ENCODE measurements around the gene RSPO1.
"Not testable (repeated sequence)": the region's sequence is repeated elsewhere in the genome, so short reads cannot be mapped to it uniquely, and the experiment has no call there.

Gene RSPO1, protein sequence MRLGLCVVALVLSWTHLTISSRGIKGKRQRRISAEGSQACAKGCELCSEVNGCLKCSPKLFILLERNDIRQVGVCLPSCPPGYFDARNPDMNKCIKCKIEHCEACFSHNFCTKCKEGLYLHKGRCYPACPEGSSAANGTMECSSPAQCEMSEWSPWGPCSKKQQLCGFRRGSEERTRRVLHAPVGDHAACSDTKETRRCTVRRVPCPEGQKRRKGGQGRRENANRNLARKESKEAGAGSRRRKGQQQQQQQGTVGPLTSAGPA

DNA sequence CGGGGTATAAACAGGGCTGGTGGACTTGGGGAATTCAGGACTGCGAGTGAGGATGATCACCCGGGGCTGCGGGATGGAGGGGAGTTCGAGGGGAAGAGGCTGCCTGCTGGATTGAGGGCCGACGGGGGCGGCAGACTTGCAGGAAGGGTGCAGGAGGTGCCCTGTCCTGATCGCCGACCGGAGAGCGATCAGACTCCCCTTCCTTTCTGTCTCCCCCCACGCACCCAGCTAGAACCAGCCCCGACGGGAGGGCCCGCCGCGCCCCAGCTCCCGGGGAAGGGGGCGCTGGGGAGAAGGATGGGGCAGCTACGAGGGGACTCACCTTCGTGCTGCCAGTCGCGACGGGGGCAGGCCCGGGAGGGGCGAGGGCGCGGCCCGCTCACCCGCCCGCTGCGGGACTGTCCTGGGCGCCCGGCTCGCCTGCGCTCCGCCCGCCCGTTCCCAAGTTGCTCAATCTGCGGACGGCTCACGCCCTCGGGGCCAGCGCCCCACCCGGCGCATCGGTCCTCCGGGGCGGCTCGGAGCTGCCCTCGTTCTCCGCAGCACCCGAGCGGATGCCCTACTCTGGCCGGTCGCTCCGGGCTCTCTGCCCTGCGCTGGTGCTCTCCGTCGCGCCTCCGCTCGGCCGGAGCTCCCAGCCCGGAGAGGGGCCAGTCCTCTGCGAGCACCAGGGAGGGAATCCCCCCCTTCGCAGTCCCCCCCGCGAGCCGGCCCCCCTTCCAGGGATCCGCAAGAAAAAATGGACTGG lies at the start of gene RSPO1:
Gene RSPO1 (minus strand): TSS at position 649 of the 748 bp plus-strand sequence. CDS start 5,231 bp downstream, outside the sequence.
- peak; percentile 68 for DNase-seq (ENCODE audit: low spot score)

DNA sequence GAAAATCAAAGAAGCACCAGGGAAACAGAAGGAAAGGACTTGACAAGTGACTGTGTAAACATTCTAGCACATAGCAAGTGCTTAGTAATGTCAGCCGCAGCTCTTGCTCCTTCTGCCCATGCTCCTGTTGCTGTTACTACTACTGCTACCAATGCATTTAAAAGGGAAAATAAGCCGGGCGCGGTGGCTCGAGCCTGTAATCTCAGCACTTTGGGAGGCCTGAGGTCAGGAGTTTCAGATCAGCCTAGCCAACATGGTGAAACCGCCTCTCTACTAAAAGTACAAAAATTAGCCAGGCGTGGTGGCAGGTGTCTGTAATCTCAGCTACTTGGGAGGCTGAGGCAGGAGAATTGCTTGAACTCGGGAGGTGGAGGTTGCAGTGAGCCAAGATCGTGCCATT lies 49.5 kb upstream of the RSPO1 start:
- DNase-seq (ENCODE audit: low spot score) = not testable (repeated sequence)

DNA sequence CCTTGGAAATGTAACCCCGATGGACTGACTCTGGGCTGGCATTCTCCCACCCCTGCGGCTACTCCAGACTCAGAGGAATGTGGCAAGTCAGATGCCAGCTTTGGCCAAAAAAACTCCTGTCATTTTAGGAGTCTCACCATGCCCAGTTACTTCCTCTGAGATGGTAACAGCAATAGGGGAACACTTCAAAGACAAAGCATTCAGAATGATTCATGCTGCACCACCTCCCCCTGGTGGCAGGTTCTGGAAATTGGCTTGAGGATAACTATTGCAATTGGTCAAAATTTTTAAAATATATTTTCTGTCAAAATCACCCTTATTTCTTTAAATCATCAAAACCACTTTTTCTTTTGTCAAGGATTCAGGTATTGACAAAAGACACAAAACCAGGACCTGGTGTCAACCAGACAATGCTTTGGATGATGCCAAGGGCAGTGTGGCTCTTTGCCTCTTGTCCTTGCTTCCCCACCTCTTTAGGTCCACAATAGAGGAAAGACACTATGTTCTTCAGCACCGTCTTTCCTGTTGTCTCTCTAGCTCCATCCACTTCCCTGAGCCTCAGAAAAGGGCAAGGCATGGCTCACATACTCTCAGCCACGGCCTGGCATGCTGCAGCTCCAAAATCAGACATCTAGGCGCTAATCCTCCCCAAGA lies 47.8 kb upstream of the RSPO1 start:
- peak; percentile 77 for DNase-seq (ENCODE audit: low spot score)

DNA sequence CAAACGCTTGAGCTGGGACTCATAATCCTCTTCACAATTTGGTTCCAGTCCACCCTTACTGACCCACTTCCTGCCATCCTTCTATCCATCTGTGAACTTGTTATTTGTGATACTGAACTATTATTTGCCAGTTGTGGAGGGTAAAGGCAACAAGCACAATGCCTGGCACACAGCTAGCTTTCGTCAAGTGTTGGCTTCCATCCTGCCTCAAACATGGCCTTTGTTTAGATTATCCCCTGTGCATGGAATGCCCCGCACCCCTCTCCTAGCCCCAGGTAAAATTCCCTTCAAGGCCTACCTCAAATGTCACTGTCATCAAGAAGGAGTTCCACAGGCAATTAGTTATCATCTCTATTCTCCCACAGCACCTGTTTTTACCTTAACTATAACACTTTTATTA lies 46.2 kb upstream of the RSPO1 start:
- no peak for DNase-seq (ENCODE audit: low spot score)

DNA sequence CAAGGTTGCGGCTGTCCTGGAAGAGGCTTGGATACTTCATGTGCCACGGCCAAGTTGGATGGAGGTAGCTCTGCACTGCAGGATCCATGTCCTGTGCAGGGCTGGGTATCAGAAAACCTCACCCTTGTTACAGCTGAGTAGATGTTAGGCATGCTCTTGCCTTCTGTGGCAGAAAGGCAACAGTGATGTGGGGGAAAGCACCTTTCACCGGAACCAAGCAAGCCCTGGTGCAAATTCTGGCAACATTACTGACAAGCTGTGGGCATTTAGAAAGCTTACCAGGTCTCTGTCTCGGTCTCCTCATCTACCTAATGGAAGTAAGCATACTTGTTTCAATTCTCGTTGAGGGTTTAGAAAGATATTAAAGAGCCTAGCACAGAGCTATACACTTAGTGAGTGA lies 43.1 kb upstream of the RSPO1 start:
- no peak for DNase-seq (ENCODE audit: low spot score)

DNA sequence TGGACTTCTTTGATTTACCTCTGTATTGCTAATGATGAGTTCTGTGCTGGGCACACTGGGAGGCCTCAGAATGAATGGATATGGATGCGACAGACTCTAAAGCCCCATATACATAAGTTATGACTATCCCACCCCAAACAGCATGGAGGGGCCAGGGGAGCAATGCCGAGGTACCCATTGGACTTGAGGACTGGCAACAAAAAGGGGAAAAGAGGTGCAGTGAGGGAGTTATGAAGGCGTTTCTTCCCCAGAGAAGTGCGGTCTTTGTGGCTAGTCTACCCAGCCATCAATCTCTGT lies 42.4 kb upstream of the RSPO1 start:
- no peak for DNase-seq (ENCODE audit: low spot score)

DNA sequence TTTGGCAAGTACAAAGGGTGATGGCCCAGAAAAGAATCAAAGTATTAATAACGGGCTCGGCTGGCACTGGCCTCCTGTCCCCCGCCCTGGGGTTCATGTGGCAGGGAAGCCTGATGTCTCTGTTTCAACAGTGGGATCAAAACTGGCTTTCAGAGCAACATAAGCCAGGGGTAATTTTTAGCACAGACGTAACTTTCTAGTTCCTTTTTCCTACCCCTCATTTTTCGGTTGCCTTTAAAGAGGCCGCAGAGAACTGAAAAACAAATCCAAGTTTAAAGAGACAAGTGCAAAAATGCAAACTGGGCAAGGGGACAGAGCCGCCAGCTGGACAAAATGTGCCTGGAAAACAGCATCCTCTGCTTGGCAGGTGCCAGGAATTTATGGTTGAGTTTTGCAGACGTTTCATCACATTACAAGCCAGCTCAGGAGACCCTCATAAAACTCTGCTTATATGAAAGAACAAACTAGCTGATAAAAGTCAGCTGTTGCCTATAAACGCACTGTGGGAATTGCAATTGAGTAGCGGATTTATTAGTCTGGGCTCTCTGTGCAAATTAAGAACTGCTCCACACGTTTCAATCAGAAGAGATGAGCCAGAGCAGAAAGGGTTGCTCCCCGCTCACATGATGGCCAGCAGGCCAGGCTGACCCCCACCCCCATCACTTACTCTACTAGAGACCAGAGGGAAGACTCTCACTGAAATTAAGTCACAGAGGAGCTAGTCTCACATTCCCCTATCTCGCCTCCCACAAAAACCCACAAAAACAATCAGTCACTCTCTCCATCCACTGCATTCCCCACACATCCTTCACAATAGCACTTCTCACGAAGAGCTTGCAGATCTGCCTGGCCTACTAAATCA lies 41.8 kb upstream of the RSPO1 start:
- peak; percentile 22 for DNase-seq (ENCODE audit: low spot score)

DNA sequence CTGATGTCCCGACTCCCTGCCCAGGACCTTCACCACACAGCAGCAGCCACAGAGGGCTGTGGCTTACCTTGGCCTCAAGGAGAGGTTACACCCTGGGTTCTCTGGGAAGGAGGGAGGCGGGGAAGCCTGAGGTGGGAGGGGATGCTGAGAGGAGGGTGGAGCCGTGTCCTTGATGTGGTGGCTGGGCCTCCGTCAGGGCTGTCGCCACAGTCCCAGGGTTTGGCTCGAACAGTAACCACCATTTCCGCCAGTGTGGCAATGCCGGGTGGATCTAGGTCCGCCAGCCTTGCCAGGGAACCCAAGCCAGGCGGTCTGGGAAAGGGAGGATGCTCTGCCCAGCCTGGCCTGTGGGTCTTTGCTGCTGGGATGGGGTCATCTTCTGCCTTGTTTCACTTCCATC lies 39.2 kb upstream of the RSPO1 start:
- DNase-seq (ENCODE audit: low spot score) = peak; percentile 24

DNA sequence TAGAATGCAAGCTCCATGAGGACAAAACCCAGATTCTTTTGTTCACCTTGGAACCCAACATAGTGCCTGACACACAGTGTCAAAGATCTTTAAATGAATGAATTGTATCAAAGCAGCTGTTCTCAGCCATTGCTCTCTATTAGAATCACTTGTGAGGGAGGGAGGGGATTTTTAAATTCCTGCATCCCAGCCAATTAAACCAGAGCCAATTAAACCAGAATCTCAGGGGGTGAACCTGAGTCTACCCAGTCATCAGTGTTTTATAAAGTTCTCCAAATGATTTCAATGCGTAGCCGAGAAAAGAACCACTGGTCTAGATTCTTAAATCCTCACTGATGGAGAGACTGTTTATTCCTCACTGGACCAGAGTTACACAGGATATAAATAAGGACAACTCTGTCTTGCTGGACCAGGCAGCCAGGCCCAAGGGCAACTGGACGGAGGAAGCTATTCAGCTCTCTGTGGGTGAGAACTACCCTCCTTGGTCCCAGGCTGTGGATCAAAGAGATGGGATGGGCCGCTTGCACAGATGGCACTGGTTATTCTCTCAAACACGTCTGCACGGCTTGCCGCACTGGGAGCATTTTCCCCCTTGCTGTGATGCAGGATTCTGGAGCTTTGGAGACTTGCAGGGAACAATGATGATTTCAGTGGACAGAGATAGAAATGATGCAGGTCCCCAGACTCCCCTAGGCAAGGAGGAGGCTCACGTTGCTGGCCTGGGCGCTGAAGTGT lies 37.6 kb upstream of the RSPO1 start:
- DNase-seq (ENCODE audit: low spot score) = no peak

DNA sequence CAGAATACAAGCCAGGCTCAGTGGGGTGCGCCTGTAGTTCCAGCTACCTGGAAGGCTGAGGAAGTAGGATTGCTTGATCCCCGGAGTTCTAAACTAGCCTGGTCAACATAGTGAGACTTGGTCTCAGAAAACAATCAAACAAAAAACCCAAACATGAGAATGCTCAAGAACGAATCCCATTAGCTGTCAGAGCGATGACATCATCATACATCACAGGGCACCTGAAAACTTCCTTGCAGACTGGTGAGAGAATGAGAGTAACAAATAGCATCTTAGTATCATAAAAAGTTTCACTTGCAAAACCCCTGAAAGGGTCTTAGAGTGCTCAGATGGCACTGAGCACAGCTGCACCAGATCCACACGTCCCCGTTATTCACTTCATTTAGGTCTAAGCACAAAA lies 36.6 kb upstream of the RSPO1 start:
- no peak for DNase-seq (ENCODE audit: low spot score)

DNA sequence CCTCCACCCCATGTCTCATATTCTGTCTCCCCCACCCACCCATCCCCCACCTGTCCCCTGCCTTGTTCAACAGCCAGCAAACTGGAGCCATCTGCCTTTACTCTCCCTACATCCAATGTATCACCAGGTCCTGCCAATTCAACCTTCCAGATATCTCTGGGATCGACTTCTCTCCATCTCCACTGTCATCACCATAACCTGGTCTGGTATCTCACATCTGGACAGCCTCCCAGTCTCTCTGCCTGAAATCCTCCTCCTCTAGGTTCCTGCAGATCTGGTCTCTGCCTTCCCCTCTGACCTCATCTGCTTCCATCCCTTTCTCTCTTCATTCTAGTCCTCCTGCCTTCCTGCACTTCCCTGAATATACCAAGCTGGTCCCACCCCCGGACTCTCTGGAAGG lies 35.4 kb upstream of the RSPO1 start:
- no peak for DNase-seq (ENCODE audit: low spot score)

DNA sequence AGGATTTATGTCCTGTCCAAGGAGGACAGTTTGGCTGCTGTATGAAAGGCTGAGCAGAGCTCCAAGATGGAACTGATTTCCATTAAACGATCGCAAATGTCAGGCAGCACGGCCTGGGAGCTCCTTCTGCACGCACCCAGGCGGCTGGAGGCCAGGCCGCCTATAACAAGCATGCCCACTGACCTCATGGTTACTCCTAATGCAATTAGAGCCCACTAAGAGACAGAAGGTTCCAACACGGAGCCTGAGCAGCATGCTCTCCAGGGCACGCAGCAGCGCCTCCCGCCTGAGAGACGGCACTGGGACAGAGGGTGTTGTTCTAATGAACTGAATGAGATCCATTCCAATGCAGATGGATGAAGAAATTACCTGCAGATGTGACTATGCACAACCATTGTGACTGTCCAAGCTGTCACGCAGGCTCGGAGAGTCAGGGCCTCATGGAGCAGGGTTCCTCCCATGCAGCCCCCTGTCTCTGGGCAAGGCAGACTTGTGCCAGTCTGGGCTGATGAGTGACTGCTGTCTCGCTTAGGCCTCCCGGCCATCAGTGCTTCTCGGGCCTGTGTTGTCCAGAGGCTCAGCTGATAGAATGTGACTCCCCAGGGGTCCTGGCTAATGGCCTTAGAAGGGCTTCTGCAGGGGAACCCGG lies 32.5 kb upstream of the RSPO1 start:
- DNase-seq (ENCODE audit: low spot score) = peak; percentile 41

DNA sequence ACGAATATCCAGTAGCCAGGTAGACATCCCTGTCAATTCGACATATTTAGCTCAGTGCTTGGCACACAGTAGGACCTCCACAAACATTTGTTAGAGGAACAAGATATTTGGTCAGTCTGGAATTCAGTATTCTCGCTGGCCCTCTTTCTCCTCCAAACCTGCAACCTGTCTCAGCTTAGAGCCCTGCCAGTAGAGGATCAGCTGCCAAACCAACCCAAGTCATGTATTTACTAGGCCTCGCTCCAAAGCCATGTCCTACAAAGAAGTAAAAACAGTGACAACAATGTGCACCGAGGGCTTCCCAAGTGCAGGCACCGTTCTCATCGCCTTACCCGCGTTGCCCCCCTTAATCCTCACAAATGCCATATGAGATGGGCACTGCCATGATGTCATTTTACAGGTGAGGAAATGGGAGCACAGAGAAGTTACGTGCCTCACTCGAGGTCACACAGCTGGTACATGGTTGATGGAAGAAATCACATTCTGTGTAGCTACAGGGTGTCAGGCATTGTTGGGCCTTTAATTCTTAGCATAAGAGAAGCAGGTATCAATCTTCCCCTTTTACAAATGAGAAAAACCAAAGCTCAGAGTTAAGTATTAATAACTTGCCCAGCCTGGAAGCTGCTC lies 31.7 kb upstream of the RSPO1 start:
- no peak for DNase-seq (ENCODE audit: low spot score)

DNA sequence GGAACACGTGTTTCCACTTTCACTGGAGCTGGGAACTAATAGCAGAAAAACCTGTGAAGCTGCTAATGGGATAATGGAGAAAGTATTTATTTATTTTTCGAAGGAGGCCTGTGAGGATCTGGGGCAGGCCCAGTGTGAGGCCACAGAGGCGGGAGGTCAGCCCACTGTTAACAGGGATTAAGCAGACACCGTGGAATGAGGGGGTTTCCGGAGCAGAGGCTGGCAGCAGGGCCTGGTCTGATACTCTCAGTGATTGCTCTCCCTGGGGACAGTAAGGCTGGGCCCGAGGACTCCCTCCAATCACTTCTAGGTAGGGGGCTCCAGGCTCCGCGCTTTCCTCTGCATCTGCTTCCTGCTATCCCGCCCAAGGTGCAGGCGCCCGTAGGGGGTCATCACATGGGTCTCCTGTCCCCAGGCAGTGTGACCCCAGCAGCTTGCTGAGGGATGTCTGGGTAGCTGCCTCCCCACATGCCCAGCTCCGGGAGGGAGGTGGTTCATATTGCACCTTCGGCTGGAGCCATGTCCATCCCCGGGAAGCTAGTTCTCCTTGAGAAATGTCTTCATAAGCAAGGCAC lies 28.8 kb upstream of the RSPO1 start:
- no peak for DNase-seq (ENCODE audit: low spot score)

DNA sequence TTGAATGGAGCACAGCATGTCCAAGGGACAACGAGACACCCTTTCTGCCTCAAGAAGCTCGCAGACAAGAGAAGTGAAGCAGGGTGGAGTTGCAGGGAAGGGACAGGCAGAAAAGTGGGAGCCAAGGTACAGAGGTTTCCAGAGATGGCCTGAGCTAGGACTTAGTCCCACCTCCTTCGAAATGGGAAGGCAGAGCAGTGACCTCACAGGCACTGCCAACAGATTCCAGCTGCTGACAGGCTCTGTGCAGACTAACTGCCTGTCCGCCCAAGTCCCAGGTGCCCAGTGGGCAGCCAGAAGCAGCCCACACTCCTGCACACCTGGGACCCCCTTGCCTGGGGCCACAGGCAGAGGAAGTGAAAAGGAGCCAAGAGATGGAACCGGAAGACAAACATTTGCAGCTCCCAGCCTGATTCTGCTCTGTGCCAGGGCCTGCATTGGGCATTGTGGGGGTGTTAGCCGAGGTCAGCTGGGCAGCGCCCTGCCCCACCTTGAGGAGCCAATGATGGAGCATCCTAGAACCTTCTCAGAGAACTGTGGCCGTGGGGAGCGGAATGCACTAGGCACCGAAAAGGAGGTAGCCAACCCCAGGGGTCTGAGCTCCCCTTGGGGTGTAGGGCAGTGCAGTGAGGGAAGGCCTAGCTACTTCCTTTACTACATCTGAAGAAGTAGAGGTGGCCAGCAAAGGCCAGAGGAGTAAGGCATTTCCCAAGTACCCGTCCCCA lies 27.5 kb upstream of the RSPO1 start:
- no peak for DNase-seq (ENCODE audit: low spot score)

DNA sequence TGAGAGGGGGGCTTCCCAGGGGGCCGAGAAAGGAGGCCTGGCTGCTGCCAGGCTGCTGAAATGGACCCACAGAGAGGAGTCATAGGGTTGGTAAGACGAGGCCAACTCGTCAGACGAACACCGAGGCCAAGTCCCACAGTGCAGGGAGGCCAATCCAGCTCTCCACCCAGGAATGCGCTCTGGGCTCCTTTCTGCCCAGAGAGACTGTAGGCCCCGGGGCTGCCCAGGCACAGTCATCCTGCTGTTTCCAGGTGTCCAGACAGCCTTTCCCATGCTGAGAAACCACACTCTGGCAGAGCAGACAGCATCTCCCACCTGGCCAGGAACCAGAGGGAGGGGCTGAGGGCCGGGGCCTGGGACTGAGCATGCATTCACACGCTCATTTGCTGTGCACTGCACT lies 26.7 kb upstream of the RSPO1 start:
- DNase-seq (ENCODE audit: low spot score) = peak; percentile 28

DNA sequence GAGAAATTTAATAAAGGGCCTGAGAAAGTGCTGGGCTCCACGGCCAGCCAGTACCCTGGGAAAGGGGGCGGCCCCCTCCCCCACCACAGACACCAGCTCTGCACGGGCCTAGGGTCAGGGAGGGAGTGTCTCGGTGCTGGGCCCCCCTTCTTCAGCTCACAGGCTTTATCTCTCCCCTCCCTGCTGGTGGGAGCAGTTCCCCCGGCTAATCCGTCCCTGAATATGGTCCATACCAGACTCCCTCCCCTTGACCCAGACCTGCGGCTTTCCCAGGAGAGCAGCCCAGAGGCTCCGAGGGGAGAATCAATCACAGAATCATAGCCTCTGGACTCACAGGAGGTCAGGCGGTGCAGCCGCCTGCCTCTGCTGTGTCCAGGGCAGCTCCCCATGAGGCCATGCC lies 26.0 kb upstream of the RSPO1 start:
- DNase-seq (ENCODE audit: low spot score) = no peak

DNA sequence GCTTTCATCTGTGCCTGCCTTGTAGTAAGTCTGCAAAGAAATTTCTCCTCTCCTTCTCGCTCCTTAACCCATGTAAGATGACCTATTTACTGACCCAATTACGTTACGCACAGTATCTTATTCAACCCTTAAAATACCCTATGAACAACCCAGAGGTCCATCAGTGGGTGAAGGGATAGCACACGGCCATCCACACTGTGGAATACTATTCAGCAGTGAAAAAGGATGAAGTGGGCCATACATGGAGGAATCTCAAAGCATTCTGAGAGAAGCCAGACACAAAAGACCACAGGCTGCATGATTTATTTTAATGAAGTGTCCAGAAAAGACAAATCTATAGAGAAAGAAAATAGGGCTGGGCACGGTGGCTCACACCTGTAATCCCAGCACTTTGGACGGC lies 23.8 kb upstream of the RSPO1 start:
- DNase-seq (ENCODE audit: low spot score) = no peak

DNA sequence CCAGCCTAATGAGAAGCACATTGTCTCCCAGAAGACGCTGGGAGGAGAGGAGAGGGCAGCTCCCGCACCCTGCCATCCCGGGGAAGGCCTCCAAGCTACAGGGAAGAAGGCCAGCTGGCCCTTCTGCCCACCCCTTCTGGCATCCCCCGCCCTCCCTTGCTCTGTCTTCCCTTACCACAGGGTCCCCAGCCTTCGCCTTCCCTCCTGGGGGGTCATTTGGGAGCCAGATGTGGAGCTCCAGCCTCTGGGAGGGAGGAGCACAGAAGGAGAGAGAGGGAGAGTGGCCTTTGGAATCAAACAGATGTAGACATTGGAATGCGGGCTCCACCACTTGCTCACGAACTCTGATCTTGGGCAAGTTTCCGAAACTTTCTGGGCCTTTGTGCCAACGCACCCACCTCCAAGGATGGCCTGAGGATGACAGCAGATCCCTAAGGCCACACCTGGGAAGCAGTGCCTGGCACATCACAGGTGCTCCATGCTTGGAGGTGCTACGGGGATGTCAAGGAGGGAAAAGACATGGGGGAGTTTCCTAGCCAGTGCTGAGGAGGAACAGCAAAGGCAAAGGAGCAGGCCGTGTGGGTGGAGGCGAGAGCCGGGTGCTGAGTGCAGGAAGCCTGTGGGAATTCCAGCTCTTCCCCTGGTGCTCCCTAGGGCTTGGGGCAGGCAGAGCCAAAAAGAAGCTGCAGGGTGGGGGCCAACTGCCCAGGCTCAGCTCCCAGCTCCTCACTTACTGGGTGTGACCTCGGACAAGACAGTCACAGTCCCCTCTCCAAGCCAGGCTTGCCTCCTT lies 23.1 kb upstream of the RSPO1 start:
- no peak for DNase-seq (ENCODE audit: low spot score)

Data from AG08395 (cell line).